Osteoblast (primary cell): Measurements from ENCODE around the gene NATD1. TPM values are rescaled to one million over a fixed set of nuclear protein-coding genes. Genes with fewer than 3 reads are reported as not detected.

Source experiments
- DNase-seq: peaks from one replicate; pipeline ENCODE4 v3.0.0; 2011; ENCODE audit warnings: low spot score, mixed read lengths; ENCODE audit not compliant: insufficient read length; ENCODE audit errors: missing footprints
- H2AFZ ChIP-seq: 2 replicates; pipeline ENCODE4 v1.6.0; 2011; ENCODE audit warnings: mild to moderate bottlenecking, low read length
- H3K27ac ChIP-seq: 2 replicates; pipeline ENCODE4 v1.5.1; 2011; ENCODE audit warnings: mild to moderate bottlenecking, low read depth, low read length, moderate library complexity
- H3K27me3 ChIP-seq: 2 replicates; pipeline ENCODE4 v1.6.0; 2012; ENCODE audit warnings: mild to moderate bottlenecking, control low read depth, inconsistent platforms, low read length, moderate library complexity; ENCODE audit not compliant: insufficient read depth
- H3K36me3 ChIP-seq: 2 replicates; pipeline ENCODE4 v1.5.1; 2011; ENCODE audit warnings: mild to moderate bottlenecking, low read length, control low read depth, moderate library complexity; ENCODE audit not compliant: insufficient read depth
- H3K4me1 ChIP-seq: 2 replicates; pipeline ENCODE4 v1.5.1; 2011; ENCODE audit warnings: mild to moderate bottlenecking, low read length, control low read depth, moderate library complexity; ENCODE audit not compliant: insufficient read depth
- H3K4me2 ChIP-seq: 2 replicates; pipeline ENCODE4 v1.6.0; 2011; ENCODE audit warnings: mild to moderate bottlenecking, low read length; ENCODE audit not compliant: insufficient read depth
- H3K4me3 ChIP-seq: fragments of 200-600 bp; sonication (generic); 3 replicates; pipeline ENCODE4 v1.5.1; 2012; ENCODE audit warnings: mild to moderate bottlenecking, low read length, inconsistent platforms; ENCODE audit not compliant: insufficient read depth
- H3K79me2 ChIP-seq: 2 replicates; pipeline ENCODE4 v1.6.0; 2012; ENCODE audit warnings: mild to moderate bottlenecking, low read length, control low read depth, inconsistent platforms; ENCODE audit not compliant: insufficient read depth
- H3K9me3 ChIP-seq: 2 replicates; pipeline ENCODE4 v1.5.1; 2011; ENCODE audit warnings: low read depth, low read length, control low read depth
- H4K20me1 ChIP-seq: 2 replicates; pipeline ENCODE4 v1.6.0; 2012; ENCODE audit warnings: mild to moderate bottlenecking, low read length, control low read depth; ENCODE audit not compliant: insufficient read depth
- total RNA-seq: library from RNA; depleted of rRNA; stranded (reverse); fragments of >200 nt; gene quantifications from 2 replicates; pipeline ENCODE4 v1.2.3, GENCODE V29; 2012
- TF ChIP-seq, protein P1 (sequence below): IDR thresholded peaks from 2 replicates; pipeline ENCODE4 v1.5.1; 2011; ENCODE audit warnings: mild to moderate bottlenecking, low read depth, low read length, moderate library complexity; ENCODE audit errors: extremely low read depth

The NATD1 gene
- total RNA-seq, 1 donor: 15.2 TPM

DNA sequence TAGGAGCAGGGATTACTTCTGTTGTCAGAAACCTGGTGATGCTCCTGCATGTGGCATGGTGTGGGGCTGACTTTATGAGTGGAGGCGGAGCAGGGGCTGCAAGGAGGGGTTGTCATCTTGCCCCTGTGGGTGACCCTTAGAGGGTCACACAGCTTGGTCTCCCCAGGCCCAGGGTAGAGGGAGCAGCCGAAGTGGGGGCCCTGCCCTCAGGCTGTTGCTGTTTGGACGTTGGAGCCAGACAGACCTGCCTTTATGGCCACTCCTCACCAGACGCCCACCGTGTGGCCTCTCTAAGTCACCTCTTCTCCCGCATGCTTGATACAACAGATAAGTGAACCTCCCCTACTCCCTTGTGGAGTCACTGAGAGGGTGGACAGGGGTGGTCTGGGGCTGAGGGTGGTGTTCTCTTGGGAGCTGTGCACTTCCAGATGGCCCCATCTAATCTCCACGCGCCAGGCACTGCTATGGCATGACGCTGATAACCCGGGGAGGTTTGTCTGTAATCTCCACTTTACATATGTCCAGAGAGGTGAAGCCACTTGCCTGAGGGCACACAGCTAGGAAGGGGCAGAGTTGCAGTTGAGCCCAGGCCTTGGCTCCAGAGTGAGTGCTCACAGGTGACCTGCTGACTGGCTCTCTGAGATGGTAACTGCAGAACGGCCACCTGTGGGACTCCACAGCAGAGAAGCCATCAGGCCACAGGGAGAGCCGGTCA, 41.3 kb upstream of the NATD1 start:
- Histone ChIP-seq H3K4me3 (no peak overlapping the region), H3K9me3 (no peaks in the 10 kb centered on the region), H3K4me1 (peaks cover 11% of the 10 kb centered on the region), H3K27ac (peak overlapping the region; percentile 42), H3K27me3 (no peaks in the 10 kb centered on the region), H4K20me1 (peaks cover 91% of the 10 kb centered on the region), H3K4me2 (no peak overlapping the region), H3K36me3 (peaks cover 41% of the 10 kb centered on the region), H3K79me2 (peaks cover 100% of the 10 kb centered on the region), H2AFZ (no peak overlapping the region)
- DNase-seq: peak; percentile 62
- TF ChIP-seq, protein P1, sequence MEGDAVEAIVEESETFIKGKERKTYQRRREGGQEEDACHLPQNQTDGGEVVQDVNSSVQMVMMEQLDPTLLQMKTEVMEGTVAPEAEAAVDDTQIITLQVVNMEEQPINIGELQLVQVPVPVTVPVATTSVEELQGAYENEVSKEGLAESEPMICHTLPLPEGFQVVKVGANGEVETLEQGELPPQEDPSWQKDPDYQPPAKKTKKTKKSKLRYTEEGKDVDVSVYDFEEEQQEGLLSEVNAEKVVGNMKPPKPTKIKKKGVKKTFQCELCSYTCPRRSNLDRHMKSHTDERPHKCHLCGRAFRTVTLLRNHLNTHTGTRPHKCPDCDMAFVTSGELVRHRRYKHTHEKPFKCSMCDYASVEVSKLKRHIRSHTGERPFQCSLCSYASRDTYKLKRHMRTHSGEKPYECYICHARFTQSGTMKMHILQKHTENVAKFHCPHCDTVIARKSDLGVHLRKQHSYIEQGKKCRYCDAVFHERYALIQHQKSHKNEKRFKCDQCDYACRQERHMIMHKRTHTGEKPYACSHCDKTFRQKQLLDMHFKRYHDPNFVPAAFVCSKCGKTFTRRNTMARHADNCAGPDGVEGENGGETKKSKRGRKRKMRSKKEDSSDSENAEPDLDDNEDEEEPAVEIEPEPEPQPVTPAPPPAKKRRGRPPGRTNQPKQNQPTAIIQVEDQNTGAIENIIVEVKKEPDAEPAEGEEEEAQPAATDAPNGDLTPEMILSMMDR: no peak

DNA sequence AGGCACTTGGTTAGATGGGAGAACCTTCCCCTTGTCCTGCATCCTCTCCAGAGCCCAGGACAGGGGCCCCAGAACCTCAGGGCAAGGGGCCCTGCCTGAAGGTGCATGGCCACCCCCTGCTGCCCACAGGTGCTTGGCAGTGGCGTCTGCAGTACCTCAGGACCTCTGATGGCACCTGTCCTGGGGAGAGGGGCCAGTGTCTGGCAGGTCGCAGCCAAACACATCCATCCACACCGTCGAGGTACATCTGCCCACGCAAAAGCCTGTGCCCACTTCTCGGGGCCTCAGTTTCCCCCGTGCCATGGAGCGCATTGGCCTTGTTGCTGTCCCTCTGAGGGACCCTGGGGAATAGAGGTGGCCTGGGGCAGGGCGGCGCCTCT, 40.6 kb upstream of the NATD1 start:
- peaks cover 100% of the 10 kb centered on the region for H3K79me2 ChIP-seq

DNA sequence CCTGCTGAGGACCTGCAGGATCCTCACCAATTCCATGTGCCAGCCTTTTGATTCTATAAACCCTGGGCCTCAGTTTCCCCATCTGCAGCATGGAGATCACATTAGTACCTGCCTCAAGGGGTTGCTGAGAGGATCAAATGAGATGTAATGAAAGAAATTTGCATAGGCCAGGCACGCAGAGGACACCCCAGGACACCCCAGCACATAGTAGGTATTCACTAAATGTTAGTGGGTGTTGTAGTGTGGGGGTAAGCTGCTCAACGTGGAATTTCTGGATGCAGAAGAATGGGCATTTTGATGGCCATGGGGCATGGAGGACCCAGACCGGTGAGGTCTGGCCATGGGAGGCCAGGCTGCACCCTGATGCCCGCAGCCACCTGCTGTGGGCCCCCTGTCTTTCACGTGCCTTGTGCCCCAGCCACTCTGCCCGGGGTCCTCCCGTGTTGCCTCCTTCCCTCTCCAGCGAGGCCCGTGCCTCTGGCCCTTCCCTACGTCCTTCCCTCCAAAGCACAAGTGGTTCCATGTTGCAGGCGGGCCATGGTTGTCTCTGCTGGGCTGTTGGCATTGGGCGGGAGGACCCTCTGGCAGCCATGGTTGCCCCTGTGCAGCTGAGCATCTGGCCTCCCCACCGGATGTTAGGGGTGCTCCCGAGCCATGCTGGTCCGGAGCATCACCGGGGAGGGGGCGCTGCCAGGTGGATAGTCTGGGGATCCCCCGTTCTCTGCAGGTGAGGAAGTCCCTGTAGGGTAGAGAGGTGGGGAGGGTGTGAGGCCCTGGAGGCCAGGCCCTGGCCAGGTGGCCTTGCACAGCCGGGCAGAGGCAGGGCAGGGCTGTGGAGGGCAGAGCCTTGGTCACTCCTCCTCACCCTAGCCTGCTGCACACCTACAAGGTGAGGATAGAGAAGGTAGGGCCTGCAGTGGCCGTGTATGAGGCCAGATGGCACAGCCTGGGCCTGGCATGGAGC, 39.9 kb upstream of the NATD1 start:
- Histone ChIP-seq H2AFZ (no peak overlapping the region), H4K20me1 (peaks cover 94% of the 10 kb centered on the region), H3K79me2 (peaks cover 100% of the 10 kb centered on the region)

More for the DNA sequence above, 40.6 kb upstream of the NATD1 start:
- H3K4me3 ChIP-seq: no peak overlapping the region
- H3K27ac ChIP-seq: no peak overlapping the region
- peak; percentile 47 for DNase-seq
- no peak overlapping the region for H2AFZ ChIP-seq
- no peaks in the 10 kb centered on the region for H3K9me3 ChIP-seq
- no peaks in the 10 kb centered on the region for H3K27me3 ChIP-seq
- peaks cover 17% of the 10 kb centered on the region for H3K4me1 ChIP-seq
- H4K20me1 ChIP-seq: peaks cover 94% of the 10 kb centered on the region
- peaks cover 34% of the 10 kb centered on the region for H3K36me3 ChIP-seq
- TF ChIP-seq, protein P1: no peak
- no peak overlapping the region for H3K4me2 ChIP-seq

More for the DNA sequence above, 39.9 kb upstream of the NATD1 start:
- Histone ChIP-seq H3K36me3 (peaks cover 34% of the 10 kb centered on the region), H3K9me3 (no peaks in the 10 kb centered on the region), H3K4me3 (no peak overlapping the region), H3K4me1 (peaks cover 24% of the 10 kb centered on the region), H3K27me3 (no peaks in the 10 kb centered on the region), H3K4me2 (no peak overlapping the region), H3K27ac (no peak overlapping the region)
- TF ChIP-seq, protein P1: no peak
- peak; percentile 70 for DNase-seq
